ENCODE results near the gene MAN2A2.
"Not testable (repeated sequence)": the region's sequence is repeated elsewhere in the genome, so short reads cannot be mapped to it uniquely, and the experiment has no call there.

Gene MAN2A2

DNA sequence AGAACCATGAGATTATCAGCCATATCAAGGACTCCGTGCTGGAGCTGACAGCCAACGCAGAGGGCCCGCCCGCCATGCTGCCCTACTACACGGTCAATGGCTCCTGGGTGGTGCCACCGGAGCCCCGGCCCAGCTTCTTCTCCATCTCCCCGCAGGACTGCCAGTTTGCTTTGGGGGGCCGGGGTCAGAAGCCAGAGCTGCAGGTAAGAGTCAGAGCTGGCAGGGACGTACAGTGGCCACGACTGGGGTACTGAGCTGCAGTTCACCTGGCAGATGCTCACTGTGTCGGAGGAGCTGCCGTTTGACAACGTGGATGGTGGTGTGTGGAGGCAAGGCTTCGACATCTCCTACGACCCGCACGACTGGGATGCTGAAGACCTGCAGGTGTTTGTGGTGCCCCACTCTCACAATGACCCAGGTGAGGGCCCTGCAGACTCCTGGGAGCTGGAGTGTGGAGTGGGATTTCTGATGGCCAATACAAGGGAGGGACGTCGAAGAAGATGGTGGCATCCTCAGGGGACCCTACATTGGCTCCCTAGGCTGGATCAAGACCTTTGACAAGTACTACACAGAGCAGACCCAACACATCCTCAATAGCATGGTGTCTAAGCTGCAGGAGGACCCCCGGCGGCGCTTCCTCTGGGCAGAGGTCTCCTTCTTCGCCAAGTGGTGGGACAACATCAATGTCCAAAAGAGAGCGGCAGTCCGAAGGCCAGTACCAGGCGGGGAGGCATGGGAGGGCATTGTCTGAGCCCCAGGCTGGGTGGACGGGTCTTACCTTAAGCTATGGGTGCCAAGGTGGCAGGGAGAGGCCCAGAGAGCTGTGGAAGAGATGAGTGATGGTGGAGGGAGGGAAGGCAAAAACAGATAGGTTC, 2.4 kb downstream of the MAN2A2 start:
- no peak for DNase-seq

DNA sequence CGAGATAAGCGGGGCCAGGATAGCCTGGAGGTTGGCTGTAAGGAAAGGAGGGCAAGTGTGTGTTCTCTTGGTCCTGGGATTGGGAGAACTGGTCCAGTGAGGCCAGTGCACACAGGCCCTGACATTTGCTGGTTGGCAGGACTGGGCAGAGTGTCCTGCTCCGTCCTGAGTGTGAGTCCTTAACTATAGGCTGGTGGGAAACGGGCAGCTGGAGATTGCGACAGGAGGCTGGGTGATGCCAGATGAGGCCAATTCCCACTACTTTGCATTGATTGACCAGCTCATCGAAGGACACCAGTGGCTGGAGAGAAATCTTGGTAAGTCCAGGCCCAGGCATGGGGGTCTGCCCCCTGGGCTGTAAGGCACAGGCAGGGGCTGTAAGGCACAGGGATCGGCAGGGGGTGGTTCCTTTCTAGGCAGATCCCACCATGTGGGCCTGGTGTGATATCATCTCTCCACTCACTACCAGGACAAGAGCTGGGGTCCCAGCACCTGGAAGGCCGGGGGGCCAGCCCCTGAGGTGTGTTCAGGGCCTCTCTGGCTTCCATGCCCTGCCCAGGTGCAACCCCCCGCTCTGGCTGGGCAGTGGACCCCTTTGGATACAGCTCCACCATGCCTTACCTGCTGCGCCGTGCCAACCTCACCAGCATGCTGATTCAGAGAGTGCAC, 3.2 kb downstream of the MAN2A2 start:
- DNase-seq, result no peak

DNA sequence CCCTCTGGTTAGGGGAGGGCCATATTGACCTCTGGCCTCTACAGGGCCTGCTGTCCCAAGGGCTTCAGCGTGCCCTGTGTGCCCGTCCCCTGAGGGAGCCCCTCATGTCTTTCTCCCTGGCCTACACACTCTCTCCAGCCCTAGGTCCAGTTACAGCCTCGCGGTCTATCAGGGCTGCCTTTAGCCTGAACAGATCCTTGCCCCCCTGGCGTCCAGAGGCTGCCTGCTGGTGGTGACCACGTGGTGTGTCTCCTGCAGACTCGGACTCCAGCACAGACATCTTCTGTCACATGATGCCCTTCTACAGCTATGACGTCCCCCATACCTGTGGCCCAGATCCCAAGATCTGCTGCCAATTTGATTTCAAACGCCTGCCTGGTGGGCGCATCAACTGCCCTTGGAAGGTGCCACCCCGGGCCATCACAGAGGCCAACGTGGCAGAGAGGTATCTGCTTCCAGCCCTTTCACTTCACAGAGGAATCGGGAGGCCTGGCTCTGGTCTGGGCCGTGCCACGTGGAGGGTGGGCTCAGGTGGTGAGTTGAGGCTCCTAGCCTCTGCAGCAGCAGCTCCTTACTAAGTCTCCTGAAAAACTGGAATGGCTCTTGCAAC, 4.1 kb downstream of the MAN2A2 start:
- DNase-seq, result no peak

DNA sequence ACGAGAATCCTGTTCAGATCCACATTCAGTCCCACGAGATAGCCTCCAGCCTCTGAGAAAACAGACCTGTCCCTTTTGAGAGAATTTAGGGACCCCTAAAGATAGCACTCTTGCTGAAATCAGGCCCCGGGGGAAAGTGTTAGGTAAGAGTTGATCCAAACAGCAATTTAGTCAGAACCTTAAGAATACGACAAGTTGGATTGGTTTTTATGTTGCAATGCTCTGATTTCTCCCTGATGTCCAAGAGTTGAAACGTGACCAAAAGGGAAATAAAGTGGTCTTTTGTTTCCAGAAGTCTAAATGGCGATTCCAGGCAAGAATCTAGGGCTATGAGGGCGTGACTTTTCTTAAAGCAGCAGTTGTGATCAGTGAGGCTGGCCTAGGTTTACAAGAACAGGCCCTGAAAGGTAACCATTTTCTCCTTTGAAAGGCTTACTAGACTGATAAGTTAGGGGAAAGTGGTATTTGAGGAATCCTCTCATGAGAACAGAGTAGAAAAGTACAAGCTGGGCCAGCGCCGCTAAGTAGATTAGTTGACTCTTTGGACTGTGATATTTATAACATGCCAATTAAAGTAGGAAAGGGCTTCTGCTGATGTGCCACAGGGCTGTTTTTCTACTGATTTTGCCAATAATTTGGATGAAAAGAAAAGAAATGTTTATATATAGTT, 4.9 kb downstream of the MAN2A2 start:
- no peak for DNase-seq

DNA sequence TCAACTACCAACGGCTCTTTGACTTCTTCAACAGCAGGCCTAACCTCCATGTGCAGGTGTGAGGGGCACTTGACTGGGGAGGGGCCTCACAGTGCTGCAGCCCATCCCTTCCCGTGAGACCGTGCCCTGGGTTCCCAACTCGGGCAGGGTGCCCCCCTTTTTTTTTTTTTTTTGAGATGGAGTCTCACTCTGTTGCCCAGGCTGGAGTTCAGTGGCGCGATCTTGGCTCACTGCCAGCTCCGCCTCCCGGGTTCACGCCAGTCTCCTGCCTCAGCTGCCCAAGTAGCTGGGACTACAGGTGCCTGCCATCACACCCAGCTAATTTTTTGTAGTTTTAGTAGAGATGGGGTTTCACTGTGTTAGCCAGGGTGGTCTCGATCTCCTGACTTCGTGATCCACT, 6.3 kb downstream of the MAN2A2 start:
- DNase-seq, result not testable (repeated sequence)

DNA sequence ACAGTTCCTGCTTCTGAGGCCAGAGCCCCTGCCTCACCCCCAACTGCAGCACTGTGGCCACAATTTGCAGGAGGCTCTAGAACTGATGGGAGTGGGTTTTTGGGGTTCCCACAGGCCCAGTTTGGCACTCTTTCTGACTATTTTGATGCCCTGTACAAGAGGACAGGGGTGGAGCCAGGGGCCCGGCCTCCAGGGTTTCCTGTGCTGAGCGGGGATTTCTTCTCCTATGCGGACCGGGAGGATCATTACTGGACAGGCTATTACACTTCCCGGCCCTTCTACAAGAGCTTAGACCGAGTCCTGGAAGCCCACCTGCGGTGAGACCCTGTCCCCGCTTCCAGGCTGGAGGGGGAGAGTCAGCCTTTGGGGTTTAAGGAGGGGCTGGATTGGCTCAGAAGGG, 6.9 kb downstream of the MAN2A2 start:
- DNase-seq, result no peak

DNA sequence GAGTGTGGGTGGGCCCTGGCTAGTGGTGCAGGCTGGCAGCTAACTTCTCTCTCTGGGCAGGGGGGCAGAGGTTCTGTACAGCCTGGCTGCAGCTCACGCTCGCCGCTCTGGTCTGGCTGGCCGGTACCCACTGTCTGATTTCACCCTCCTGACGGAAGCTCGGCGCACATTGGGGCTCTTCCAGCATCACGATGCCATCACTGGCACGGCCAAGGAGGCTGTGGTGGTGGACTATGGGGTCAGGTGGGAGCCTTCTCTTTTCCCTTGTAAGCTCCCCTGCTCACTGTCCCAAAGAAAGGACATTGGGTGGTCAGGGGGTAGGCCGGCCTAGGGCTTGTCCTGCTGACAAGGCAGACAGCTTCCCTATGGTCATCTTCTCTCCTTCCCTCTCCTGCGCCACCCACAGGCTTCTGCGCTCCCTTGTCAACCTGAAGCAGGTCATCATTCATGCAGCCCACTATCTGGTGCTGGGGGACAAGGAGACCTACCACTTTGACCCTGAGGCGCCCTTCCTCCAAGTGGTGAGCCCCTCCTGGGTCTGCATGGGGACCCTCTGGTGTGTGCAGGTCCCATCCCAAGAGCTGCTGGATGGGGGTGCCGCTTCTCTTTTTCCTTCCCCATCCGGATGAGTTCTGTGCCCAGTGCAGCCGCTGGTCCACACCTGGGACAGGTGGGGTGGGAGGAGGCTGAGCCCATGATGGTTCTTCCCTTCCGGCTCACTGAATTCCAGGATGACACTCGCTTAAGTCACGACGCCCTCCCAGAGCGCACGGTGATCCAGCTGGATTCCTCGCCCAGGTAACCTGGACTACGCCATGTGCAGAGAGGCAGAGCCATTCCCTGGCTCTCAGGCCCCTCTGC, 7.6 kb downstream of the MAN2A2 start:
- no peak for DNase-seq

DNA sequence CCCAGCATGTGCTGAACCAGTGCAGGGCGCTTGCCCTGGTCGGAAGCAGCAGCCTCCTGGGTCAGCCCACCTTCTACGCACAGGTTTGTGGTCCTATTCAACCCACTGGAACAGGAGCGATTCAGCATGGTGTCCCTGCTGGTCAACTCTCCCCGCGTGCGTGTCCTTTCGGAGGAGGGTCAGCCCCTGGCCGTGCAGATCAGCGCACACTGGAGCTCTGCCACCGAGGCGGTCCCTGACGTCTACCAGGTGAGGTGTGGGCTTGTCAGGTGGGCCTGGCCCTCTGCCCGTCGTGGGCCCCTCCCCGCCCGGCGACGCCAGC, 8.2 kb downstream of the MAN2A2 start:
- DNase-seq, result no peak

DNA sequence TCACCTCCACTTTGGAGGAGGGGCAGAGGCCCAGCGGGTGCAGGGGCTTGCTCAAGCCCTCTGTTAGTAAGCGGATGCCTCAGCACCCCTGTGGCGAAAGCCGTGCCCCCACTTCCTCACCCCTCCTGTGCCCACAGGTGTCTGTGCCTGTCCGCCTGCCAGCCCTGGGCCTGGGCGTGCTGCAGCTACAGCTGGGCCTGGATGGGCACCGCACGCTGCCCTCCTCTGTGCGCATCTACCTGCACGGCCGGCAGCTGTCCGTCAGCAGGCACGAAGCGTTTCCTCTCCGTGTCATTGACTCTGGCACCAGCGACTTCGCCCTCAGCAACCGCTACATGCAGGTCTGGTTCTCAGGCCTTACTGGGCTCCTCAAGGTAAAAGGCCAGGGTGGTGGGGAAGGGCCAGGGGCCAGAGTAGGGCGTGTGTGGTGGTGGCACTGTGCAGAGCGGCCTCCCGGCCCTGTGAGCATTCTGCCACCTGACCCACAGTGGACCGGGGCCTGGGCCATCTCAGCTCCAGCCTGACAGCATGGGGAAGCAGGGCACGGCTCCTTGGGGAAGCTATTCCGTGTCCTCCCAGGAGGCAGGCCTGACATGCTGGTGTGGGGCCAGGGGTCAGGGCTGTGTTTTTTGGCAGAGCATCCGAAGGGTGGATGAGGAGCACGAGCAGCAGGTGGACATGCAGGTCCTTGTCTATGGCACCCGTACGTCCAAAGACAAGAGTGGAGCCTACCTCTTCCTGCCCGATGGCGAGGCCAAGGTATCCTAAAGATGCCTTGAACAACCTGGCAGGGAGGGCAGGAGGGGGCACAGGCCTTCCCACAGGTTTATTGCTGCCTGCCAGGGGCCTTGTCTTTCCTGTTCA, 9.0 kb downstream of the MAN2A2 start:
- no peak for DNase-seq

DNA sequence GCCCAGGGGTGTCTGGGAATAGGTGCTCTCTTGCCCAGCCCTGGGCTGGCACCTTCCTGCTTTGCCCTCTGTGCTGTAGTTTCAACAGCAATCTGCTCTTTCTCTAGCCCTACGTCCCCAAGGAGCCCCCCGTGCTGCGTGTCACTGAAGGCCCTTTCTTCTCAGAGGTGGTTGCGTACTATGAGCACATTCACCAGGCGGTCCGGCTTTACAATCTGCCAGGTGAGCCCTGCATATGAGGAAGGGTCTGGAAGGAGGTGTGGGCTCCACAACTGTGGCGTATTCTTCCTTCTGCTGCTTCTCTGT, 9.6 kb downstream of the MAN2A2 start:
- DNase-seq, result no peak

DNA sequence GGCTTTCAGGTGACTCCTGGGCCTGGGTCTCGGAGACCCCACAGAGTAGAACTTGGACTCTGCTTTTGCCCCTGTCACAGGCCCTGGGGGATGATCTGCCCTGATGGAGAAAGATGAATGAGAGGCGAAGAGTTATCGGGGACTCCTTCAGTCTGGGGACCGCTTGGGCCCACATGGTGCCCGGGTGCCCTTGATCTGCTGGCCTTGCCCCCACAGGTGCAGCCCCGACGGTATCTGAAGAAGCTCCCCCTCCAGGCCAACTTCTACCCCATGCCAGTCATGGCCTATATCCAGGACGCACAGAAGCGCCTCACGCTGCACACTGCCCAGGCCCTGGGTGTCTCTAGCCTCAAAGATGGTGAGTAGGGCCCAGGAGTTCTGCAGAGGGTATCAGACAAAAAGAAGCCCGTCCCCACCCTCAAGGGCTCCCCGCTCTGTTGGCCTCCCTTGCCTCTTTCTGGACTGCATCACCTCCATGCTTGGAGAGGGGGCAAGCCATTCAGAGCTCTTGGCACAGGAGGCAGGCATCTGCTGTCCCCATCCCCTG, 10.4 kb downstream of the MAN2A2 start:
- no peak for DNase-seq

DNA sequence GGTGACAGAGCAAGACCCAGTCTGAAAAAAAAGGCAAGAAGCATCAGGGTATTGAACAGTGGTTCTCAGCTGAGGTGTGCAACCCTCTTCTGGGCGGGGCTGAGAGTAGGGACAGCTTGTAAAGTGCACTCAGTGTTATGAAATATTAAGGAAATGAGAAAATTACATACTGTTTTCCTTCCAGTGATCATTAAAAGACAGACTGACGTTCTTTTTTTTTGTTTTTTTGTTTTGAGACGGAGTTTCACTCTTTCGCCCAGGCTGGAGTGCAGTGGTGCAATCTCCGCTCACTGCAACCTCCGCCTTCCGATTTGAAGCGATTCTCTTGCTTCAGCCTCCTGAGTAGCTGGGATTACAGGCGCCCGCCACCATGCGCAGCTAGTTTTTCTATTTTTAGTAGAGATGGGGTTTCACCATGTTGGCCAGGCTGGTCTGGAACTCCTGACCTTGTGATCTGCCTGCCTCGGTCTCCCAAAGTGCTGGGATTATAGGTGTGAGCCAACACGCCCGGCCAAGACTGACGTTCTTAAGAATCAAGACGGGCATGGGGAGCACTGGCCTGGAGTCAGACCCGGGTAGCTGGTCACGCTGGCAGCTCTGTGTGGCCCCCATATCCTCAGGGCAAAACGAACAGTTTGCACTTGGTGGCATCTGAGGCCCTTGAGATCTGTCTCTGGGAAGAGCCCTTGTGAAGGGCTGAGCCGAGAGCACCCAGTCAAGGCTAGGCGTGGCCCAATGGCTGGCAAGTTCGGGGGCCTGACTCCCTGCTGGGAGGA, 11.4 kb downstream of the MAN2A2 start:
- DNase-seq, result no peak

DNA sequence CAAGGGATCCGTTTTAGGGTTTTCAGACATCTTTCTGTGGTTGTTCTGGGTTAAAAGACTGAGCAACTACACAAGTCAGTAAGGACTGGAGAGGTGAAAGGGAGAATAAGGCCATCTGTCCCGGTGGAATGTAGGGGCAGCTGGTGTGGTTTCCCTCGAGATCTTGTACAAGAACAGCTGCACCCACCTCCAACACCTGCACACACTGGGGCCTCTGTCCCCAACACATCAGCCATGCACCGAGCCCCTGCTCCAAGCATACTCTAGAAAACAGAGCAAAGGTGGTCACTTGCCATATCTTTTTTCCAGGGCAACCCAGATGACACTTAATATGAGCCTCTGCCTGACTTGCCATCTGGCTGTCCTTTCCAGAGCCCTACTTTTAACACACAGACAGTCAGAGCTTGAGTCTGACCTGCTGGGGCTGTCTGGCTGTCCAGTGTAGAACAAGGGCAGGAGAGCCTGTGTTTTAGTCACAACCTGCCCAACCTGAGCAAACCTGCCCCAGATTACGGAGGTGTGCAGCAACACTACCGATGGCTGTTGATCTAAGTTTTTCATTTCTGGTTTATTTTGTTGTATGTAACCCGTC, 12.2 kb downstream of the MAN2A2 start:
- DNase-seq, result no peak

DNA sequence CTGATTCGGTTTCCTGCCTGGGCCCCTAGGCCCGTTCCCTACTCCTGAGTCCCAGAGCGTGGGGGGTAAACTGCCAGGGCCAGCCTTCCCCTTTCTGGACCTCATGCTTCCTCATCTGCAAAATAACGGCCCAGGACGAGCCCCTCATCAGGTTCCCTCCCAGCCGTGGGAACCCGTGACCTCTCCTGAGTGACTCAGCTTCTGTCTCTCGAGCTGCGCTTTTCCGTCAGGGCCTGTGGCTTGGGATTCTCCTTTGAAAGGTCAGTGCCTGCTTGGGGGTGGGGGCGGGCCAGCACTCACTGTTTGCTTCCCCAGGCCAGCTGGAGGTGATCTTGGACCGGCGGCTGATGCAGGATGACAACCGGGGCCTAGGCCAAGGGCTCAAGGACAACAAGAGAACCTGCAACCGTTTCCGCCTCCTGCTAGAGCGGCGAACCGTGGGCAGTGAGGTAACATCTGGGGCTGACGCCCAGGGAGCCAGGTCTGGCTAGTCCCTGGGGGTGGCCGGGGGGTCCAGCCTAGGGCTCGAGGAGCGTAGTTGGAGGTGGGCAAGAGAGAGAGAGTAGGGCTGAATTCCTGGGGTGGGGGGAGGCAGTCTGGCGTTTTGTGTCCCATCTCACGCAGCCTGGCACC, 12.8 kb downstream of the MAN2A2 start:
- no peak for DNase-seq

DNA sequence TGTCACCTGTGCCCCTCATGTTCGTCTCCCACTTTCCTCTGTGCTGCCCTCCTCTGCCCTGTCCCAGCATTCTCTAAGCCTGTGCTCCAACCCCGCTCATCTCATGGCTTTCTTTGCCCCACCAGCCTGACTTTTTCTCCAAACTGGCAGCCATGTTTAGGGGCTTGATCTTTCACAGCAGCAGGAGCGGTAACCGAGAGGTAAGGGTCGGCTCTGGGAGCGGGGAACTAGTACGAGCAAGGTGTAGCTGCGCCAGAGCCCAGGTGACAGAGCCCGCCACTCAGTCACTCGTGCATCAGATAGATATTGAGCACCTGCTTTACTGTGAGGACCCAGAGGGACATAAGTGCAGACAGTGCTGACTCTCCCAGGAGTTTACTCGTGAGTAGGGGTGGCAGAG, 13.4 kb downstream of the MAN2A2 start:
- no peak for DNase-seq

DNA sequence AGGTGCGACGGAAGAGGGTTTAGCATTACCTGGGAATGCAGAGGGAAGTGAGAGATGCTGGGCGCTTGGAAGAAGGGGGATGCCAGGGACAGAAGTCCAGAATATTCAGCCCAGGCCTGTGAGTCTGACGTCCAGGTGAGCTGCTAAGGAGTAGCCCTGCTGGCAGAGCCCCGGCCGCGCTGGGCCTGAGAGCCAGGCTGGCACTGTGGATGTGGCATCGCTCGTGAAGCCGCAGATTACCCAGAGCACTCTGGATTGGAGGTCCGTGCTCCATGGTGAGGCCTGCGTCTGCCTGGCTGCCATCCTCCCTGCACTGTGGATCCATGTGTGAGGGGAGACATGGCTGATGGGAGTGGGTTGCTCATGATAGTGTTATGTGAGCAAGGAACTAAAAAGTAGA, 14.5 kb downstream of the MAN2A2 start:
- no peak for DNase-seq

DNA sequence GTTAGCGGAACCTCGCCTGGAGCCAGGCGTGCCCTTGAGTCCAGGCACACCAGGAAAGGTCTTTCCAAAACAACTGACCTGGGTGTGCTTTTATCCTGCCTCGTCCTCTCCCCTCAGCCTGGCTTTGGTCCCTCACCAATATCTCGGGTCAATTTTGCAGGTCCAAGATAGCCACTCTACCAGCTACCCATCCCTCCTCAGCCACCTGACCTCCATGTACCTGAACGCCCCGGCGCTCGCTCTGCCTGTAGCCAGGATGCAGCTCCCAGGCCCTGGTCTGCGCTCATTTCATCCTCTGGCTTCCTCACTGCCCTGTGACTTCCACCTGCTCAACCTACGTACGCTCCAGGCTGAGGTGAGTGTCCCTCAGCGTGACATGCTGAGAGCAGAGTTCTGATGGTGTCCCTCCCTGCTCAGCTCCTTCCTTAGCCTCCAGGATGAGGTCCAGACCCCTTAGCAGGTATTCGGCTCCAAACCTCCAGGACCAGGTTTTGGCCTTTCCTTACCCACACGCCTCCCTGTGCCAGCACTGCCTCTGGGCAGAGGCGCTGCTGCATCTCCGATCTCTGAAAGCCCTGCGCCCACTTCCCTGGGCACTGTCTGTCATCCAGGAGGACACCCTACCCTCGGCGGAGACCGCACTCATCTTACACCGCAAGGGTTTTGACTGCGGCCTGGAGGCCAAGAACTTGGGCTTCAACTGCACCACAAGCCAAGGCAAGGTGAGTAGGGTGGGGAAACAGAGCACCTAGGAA, 15.1 kb downstream of the MAN2A2 start:
- no peak for DNase-seq

DNA sequence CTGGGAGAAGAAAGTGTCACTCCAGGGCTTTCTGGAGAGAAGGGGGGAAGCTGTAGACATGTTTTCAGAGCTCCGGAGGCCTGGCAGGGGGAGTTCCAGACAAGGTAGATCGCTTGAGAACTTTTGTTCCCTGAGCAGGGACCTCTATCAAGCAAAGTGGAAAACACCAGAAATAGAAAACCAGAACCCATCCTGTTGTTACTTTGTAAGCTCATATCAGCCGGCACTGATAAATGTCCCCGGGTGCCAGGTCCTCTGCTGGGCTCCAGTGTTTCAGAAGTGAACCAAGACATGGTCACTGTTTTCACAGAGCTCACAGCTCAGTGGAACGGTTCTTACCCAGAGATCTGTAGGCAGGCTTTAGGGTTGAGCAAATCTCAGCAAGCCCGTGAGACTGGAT, 15.7 kb downstream of the MAN2A2 start:
- no peak for DNase-seq

DNA sequence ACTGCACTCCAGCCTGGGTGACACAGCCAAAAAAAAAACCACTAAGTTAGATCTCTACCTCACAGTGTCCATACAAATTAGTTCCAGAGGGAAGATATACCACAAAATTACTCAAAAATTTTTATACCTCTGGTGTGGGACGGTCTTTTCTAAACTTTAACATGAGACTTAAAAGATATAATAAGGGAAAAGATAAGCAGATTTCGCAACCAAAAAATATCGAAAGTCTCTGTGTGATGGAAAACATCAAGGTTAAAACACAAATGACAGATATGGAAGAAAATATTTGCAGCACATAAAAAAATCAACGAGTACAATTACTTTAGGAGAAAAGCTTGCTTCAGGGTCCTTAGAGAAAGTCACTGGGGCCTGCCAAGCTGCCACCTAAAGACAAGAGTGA, 18.8 kb downstream of the MAN2A2 start:
- no peak for DNase-seq

Measured in stimulated activated naive CD4-positive, alpha-beta T cell (primary cell).